SK-N-SH treated with all-trans-retinoic acid at 6 μM for 48 hours (cell line): ENCODE results near the gene PLEKHM3.

Source experiments
- CSDC2 ChIP-seq: fragments of 250-450 bp; sonication (Bioruptor Pico); IDR thresholded peaks from 2 replicates; pipeline ENCODE4 v1.5.0; 2020; ENCODE audit warnings: mild to moderate bottlenecking, moderate library complexity
- ESRRG ChIP-seq: fragments of 250-450 bp; sonication (Bioruptor Pico); IDR thresholded peaks from 2 replicates; pipeline ENCODE4 v1.6.1; 2021; ENCODE audit warnings: mild to moderate bottlenecking
- ISL1 ChIP-seq: fragments of 250-450 bp; sonication (Bioruptor Pico); IDR thresholded peaks from 2 replicates; pipeline ENCODE4 v2.1.2; 2022; ENCODE audit warnings: mild to moderate bottlenecking, moderate library complexity
- OSR1 ChIP-seq: fragments of 250-450 bp; sonication (Bioruptor Pico); IDR thresholded peaks from 2 replicates; pipeline ENCODE4 v1.8.0; 2022; ENCODE audit warnings: moderate library complexity, mild to moderate bottlenecking, inconsistent platforms
- RARB ChIP-seq: fragments of 250-450 bp; sonication (Bioruptor Pico); IDR thresholded peaks from 2 replicates; pipeline ENCODE4 v1.8.0; 2021; ENCODE audit warnings: mild to moderate bottlenecking, moderate library complexity
- ZFP3 ChIP-seq: fragments of 250-450 bp; sonication (Bioruptor Pico); IDR thresholded peaks from 2 replicates; pipeline ENCODE4 v1.5.0; 2020; ENCODE audit warnings: mild to moderate bottlenecking, moderate library complexity
- ZFP30 ChIP-seq: fragments of 450-650 bp; formaldehyde crosslinking; IDR thresholded peaks from 2 replicates; pipeline ENCODE4 v1.5.0; 2022; ENCODE audit warnings: mild to moderate bottlenecking, moderate library complexity
- ZNF565 ChIP-seq: fragments of 450-650 bp; formaldehyde crosslinking; conservative IDR thresholded peaks from 2 replicates; pipeline ENCODE4 v1.5.0; 2020; ENCODE audit warnings: low read depth, mild to moderate bottlenecking, moderate library complexity
- ZNF70 ChIP-seq: fragments of 450-650 bp; formaldehyde crosslinking; IDR thresholded peaks from 2 replicates; pipeline ENCODE4 v1.5.0; 2020; ENCODE audit warnings: mild to moderate bottlenecking, moderate library complexity
- TF ChIP-seq, protein P1 (sequence below): fragments of 250-450 bp; sonication (Bioruptor Pico); IDR thresholded peaks from 2 replicates; pipeline ENCODE4 v1.5.1; 2020; ENCODE audit warnings: low read depth, mild to moderate bottlenecking, moderate library complexity
- TF ChIP-seq, protein P2 (sequence below): fragments of 250-450 bp; sonication (Bioruptor Pico); IDR thresholded peaks from 2 replicates; pipeline ENCODE4 v1.5.0; 2020; ENCODE audit warnings: mild to moderate bottlenecking, moderate library complexity
- TF ChIP-seq, protein P3 (sequence below): fragments of 250-450 bp; sonication (Bioruptor Pico); IDR thresholded peaks from 2 replicates; pipeline ENCODE4 v1.8.0; 2020; ENCODE audit warnings: mild to moderate bottlenecking, moderate library complexity, borderline replicate concordance
- TF ChIP-seq, protein P4 (sequence below): fragments of 250-450 bp; sonication (Bioruptor Pico); IDR thresholded peaks from 2 replicates; pipeline ENCODE4 v1.5.1; 2021; ENCODE audit warnings: mild to moderate bottlenecking, moderate library complexity
- TF ChIP-seq, protein P5 (sequence below): fragments of 250-450 bp; sonication (Bioruptor Pico); IDR thresholded peaks from 2 replicates; pipeline ENCODE4 v1.8.0; 2021; ENCODE audit warnings: low read depth, mild to moderate bottlenecking, moderate library complexity, borderline replicate concordance

DNA sequence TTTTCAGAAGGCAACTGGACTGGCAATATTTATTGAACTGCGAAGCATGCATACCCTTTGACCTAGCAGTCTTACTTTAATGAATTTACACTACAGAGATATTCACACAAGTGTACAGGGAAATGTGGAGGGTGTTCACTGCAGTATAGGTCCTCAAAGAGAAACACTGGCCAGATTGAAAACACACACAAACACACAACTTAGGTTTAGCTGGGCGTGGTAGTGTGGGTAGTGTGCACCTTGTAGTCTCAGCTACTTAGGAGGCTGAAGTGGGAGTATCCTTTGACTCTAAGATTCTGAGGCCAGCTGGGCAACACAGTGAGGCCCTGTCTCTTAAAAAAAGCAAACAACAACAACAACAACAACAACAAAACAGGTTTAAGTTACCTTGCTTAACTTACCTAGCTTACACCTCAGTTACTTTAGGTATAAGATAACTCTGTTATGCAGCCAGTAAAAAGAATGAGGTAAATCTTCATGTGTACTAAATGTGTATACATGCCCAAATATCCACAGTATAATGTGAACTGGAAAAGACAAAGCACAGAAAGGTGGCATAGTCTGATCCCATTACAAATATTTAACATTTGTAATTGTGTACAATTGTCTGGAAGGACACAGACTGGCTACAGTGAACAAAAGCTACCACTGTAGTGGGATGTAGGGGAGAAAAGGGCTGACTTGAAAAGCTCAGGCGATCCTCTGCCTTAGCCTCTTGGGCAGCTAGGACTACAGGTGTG is 149.7 kb downstream of the PLEKHM3 start:
- TF ChIP-seq, protein P1, sequence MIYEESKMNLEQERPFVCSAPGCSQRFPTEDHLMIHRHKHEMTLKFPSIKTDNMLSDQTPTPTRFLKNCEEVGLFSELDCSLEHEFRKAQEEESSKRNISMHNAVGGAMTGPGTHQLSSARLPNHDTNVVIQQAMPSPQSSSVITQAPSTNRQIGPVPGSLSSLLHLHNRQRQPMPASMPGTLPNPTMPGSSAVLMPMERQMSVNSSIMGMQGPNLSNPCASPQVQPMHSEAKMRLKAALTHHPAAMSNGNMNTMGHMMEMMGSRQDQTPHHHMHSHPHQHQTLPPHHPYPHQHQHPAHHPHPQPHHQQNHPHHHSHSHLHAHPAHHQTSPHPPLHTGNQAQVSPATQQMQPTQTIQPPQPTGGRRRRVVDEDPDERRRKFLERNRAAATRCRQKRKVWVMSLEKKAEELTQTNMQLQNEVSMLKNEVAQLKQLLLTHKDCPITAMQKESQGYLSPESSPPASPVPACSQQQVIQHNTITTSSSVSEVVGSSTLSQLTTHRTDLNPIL (CRISPR knock-in tag), result no peak
- TF ChIP-seq, protein P2, sequence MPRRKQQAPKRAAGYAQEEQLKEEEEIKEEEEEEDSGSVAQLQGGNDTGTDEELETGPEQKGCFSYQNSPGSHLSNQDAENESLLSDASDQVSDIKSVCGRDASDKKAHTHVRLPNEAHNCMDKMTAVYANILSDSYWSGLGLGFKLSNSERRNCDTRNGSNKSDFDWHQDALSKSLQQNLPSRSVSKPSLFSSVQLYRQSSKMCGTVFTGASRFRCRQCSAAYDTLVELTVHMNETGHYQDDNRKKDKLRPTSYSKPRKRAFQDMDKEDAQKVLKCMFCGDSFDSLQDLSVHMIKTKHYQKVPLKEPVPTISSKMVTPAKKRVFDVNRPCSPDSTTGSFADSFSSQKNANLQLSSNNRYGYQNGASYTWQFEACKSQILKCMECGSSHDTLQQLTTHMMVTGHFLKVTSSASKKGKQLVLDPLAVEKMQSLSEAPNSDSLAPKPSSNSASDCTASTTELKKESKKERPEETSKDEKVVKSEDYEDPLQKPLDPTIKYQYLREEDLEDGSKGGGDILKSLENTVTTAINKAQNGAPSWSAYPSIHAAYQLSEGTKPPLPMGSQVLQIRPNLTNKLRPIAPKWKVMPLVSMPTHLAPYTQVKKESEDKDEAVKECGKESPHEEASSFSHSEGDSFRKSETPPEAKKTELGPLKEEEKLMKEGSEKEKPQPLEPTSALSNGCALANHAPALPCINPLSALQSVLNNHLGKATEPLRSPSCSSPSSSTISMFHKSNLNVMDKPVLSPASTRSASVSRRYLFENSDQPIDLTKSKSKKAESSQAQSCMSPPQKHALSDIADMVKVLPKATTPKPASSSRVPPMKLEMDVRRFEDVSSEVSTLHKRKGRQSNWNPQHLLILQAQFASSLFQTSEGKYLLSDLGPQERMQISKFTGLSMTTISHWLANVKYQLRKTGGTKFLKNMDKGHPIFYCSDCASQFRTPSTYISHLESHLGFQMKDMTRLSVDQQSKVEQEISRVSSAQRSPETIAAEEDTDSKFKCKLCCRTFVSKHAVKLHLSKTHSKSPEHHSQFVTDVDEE, result no peak
- TF ChIP-seq ISL1 (CRISPR knock-in tag) (no peak), ZFP3 (CRISPR knock-in tag) (no peak), ZFP30 (CRISPR knock-in tag) (no peak), ZNF565 (no peak), RARB (CRISPR knock-in tag) (no peak), CSDC2 (CRISPR knock-in tag) (no peak), ESRRG (CRISPR knock-in tag) (no peak), ZNF70 (CRISPR knock-in tag) (no peak), OSR1 (CRISPR knock-in tag) (no peak)
- TF ChIP-seq, protein P3, sequence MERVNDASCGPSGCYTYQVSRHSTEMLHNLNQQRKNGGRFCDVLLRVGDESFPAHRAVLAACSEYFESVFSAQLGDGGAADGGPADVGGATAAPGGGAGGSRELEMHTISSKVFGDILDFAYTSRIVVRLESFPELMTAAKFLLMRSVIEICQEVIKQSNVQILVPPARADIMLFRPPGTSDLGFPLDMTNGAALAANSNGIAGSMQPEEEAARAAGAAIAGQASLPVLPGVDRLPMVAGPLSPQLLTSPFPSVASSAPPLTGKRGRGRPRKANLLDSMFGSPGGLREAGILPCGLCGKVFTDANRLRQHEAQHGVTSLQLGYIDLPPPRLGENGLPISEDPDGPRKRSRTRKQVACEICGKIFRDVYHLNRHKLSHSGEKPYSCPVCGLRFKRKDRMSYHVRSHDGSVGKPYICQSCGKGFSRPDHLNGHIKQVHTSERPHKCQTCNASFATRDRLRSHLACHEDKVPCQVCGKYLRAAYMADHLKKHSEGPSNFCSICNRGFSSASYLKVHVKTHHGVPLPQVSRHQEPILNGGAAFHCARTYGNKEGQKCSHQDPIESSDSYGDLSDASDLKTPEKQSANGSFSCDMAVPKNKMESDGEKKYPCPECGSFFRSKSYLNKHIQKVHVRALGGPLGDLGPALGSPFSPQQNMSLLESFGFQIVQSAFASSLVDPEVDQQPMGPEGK (CRISPR knock-in tag), result no peak
- TF ChIP-seq, protein P4, sequence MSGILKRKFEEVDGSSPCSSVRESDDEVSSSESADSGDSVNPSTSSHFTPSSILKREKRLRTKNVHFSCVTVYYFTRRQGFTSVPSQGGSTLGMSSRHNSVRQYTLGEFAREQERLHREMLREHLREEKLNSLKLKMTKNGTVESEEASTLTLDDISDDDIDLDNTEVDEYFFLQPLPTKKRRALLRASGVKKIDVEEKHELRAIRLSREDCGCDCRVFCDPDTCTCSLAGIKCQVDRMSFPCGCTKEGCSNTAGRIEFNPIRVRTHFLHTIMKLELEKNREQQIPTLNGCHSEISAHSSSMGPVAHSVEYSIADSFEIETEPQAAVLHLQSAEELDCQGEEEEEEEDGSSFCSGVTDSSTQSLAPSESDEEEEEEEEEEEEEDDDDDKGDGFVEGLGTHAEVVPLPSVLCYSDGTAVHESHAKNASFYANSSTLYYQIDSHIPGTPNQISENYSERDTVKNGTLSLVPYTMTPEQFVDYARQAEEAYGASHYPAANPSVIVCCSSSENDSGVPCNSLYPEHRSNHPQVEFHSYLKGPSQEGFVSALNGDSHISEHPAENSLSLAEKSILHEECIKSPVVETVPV (CRISPR knock-in tag), result no peak
- TF ChIP-seq, protein P5, sequence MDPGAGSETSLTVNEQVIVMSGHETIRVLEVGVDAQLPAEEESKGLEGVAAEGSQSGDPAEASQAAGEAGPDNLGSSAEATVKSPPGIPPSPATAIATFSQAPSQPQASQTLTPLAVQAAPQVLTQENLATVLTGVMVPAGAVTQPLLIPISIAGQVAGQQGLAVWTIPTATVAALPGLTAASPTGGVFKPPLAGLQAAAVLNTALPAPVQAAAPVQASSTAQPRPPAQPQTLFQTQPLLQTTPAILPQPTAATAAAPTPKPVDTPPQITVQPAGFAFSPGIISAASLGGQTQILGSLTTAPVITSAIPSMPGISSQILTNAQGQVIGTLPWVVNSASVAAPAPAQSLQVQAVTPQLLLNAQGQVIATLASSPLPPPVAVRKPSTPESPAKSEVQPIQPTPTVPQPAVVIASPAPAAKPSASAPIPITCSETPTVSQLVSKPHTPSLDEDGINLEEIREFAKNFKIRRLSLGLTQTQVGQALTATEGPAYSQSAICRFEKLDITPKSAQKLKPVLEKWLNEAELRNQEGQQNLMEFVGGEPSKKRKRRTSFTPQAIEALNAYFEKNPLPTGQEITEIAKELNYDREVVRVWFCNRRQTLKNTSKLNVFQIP (CRISPR knock-in tag), result no peak
